Measurements from ENCODE around the gene MAML1.
"Not testable (repeated sequence)": the region's sequence is repeated elsewhere in the genome, so short reads cannot be mapped to it uniquely, and the experiment has no call there.

Gene MAML1

GRCh38 chr5:179734536-179735164, 2.0 kb downstream of the MAML1 start:
- DNase-seq, result no peak

DNA sequence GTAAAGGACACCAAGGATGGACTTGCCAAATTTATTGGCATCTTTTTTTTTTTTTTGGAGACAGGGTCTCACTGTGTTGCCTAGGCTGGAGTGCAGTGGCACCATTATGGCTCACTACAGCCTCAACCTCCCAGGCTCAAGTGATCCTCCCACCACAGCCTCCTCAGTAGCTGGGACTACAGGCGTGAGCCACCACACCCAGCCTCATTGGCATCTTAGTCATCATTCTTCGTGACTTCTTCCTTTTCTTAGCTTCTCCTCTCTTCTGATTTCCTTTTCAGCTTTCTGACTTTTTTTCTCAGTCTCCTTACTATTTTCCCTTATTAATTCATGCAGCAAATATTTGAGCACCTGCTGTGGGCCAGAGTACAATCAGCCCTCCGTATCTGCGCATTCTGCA, 6.1 kb downstream of the MAML1 start:
- DNase-seq, result no peak

DNA sequence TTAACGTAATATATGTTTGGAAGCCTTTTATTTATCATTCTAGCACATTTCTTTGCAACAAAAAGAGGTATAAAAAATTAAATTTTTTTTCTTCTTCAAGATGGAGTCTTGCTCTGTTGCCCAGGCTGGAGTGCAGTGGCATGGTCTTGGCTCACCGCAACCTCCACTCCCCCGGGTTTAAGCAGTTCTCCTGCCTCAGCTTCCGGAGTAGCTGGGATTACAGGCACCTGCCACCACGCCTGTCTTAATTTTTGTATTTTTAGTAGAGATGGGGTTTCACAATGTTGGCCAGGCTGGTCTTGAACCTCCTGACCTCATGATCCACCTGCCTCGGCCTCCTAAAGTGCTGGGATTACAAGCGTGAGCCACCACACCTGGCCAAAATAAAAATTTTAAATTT, 11.5 kb downstream of the MAML1 start:
- DNase-seq, result not testable (repeated sequence)

- no peak for DNase-seq
These were observed 14.2 kb downstream of the MAML1 start for GRCh38 chr5:179746872-179747271.

GRCh38 chr5:179747811-179748210, 15.2 kb downstream of the MAML1 start:
- DNase-seq, result no peak

DNA sequence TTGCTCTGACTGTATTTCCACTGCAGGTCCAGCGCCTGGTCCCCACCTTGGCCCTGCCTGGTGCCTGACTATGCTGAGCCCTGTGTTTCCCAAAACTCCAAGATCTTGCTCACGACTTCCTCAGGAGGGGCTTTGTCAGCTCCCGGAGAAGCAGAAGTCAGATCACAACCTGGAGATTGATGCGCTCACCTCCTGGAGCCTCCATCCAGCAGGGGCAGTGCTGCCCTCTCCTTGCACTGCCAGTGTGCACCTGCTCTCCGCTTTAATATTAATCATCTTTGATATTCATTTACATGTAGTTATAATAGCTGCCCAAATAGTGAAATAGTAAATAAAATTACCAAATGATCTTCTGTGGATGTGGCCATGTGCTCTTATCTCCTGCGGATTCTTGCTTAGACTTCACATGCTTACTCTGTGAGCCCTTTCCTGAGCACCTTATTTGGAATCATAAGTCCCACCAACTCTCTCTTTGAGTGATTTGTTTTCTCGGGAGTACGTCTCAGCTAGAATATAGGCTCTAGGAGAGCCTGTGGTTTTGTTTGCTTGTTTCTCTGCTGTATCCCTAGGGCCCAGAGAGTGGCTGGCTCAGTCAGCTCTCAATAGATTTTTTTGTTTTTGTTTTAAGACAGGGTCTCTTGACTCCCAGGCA, 17.4 kb downstream of the MAML1 start:
- DNase-seq, result no peak

- DNase-seq, result no peak
These were observed 21.3 kb downstream of the MAML1 start for GRCh38 chr5:179753971-179754370.

DNA sequence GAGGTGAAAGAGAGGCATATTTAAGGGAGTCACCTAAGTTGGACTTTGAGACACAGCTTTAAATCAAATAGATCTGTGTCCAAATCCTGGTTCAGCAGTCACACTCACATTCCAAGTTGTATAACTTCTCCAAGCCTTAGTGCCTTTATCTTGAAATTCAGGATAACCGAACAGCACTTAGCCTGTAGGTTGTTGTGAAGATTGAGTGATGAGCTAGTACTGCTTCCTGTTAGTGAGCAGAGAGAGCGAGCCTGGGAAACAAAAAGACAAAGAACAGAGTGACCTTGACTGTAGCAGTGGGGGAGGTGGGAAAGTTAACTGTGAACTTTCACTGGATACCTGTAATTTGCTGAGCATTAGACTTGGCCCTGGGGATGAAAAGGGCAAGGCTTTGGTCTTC, 22.4 kb downstream of the MAML1 start:
- no peak for DNase-seq

DNA sequence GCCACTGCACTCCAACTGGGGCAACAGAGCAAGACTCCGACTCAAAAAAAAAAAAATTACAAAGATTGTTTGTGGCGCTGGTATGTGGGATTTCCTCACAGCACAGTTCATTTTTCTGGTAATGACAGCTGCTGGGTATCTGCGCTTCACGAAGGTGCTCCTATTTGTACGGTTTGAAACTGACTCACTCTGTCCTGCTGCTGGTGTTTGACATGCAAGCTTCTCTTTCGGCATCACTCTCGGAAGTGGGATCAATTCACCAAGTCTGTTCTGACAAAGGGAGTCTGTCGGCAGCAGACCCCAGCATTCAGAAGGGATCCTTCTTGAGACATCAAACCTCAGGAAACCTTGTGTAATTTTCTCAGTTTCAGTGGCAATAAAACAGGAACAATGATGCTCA, 26.3 kb downstream of the MAML1 start:
- no peak for DNase-seq

DNA sequence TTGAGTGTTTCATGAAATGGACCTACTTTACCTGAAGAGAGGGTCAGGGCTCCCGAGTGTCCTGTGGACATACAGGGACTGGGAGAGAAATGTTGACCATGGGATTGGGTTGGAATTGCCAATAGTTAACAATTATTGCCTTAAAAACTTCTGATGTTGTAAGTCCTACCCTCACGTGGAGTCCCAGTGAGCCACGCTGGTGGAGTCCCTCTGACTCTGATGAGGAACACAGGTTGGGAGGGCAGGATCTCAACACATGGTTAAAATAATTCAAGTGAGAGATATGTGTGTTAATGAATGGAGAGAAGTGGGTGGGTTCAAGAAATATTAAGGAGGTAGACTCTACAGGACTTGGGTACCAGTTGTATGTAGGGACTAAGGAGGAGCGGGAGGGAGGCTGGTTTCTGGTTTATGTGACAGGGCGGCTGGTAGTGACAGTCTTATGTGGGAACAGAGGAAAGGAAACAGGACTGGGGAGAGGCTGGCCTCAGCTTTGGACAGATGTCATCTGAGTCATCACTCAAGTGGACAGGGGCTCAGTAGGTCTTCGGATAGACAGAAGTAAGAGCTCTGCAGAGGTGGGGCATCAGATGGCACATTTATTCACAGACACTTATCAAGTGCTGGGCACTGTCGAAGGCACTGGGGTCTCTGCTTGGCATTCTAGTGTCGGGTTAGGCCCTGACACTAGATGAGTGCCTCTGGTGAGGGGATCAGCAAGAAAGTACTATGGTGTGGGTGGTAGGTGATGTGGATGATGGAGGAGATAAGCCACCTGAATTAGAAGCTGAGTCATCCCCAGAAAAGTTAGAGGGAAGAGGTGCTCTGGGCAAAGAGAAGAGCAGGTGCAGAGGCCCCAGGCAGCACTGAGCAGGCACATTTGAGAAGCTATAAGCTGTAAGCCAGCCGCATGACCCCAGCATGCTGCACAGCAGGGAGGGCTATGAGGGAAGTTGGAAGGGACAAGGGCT, 27.2 kb downstream of the MAML1 start:
- no peak for DNase-seq

DNA sequence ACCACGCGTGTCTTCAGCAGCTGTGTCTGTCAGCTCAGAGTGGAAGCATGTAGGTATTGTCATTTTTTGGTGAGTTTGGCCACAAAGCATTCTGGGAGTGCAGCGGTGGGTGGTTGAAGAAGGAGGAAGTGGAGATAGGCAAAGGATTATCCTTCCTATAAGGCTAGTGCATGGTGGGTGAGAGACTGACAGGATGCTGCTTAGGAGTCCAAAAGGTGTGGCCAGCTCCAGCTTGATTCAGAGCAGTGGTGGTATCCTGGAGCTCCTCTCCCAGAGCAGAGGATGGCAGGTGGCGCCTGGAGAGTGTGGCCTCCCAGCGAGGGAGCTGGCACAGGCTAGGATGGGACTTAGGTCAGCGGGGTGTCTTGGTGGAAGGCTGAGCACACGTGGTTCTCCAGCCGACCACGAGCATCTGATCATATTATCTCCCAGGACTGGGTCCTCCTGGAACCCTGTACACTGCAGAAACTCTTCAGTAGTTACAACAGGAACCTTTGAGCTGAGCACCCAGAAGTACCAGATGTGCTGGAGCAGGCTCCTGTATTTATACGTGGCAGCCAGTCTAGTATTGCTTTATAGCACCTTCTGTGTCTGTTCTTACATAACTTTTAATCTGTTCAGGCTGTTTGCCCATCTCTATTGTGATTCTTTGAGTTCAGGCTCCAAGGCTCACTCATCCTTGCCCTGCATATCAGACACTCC, 29.6 kb downstream of the MAML1 start:
- peak; percentile 36 for DNase-seq

DNA sequence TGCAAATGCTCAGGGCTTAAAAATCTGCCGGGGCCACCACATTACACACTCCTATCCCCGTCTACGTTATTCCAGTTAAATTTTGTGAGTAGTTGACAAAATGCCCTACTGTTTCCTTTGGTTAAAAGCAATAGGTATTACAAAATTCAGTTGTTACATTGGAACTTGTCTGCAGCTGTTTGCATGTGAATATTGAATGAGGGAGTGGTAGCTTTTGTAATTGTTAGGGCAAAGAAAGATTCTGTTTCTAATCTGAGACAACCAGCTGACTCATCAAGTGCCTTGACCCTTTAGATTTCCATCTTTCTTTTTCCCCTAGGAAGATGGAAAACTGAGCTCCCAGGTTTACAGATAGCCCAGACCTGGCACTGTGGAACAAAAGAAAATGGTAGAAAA, 30.2 kb downstream of the MAML1 start:
- no peak for DNase-seq

GRCh38 chr5:179763215-179763945, 30.8 kb downstream of the MAML1 start:
- peak; percentile 70 for DNase-seq

DNA sequence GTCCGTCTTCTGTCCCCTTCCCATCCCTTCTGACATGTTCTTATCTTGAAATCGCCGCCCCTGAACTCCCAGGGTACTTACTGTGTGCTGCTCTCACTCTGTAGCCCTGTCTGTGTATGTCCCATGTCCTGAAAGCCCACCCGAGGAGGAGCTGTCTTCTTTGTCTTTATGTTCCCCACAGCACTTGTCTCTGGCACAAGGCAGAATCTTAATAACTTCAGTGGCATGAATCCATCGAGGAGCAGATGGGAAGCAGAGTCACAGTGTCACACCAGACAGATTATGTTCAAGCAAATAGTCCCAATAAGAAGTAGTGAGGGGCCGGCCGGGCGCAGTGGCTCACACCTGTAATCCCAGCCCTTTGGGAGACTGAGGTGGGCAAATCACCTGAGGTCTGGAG, 31.4 kb downstream of the MAML1 start:
- DNase-seq, result no peak

- DNase-seq, result no peak
These were observed 32.8 kb downstream of the MAML1 start for GRCh38 chr5:179765400-179765799.

GRCh38 chr5:179766021-179766725, 33.6 kb downstream of the MAML1 start:
- no peak for DNase-seq

DNA sequence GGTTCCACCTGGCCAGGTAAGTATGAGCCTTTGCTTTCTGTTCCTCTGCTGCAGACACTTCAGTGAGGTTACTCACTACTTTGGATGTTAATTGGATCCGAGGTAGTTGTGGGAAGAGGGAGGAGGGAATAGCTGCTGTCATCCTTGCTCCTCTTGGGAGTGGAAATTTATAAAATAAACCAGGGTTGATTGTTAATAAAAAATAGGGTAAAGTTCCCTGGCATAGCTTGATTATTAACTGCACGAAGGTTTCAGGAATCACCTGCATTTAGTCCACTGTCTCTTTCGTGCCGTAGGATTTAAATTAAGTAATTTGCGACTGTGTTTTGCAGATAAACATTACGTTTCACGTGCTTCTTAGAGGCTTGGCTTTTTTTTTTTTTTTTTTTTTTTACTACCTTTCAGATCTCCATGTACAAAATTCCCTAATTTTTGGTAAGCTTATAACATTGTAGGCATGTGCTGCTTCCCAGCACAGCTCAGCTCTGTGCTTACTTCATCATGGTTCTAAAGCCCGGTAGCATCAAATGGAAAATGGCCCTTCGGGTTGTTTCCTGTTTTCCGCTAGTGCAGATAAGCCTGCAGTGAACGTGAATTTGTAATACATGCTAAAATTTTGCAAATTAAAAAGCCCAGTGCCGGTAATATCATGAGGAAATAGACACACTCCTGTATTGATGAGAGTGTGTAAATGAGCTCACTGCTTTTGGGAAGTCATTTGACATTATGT, 34.3 kb downstream of the MAML1 start:
- DNase-seq, result no peak

- DNase-seq, result no peak
These were observed 35.0 kb downstream of the MAML1 start for GRCh38 chr5:179767496-179768100.

- DNase-seq, result no peak
These were observed 35.9 kb downstream of the MAML1 start for GRCh38 chr5:179768326-179769085.

DNA sequence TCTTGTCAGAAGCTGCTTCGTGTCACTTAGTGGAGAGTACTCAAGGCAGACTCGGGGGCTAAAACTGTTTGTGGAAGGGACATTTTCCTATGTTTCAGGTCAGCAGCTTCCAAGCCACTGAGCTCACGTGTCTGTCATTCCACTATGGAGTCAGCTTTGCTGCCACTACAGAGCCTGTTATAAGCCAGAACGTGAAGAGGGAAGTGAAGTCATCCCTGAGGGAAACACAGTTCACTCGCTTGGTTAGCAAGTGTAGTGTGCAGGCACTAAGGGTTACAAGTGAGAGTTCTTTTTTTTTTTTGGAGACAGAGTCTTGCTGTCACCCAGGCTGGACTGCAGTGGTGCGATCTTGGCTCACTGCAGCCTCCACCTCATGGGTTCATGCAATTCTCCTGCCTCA, 36.6 kb downstream of the MAML1 start:
- no peak for DNase-seq
